Measurements from ENCODE around the gene PIP5K1B. TPM values are rescaled to one million over a fixed set of nuclear protein-coding genes. Genes with fewer than 3 reads are reported as not detected.

The PIP5K1B gene, protein sequence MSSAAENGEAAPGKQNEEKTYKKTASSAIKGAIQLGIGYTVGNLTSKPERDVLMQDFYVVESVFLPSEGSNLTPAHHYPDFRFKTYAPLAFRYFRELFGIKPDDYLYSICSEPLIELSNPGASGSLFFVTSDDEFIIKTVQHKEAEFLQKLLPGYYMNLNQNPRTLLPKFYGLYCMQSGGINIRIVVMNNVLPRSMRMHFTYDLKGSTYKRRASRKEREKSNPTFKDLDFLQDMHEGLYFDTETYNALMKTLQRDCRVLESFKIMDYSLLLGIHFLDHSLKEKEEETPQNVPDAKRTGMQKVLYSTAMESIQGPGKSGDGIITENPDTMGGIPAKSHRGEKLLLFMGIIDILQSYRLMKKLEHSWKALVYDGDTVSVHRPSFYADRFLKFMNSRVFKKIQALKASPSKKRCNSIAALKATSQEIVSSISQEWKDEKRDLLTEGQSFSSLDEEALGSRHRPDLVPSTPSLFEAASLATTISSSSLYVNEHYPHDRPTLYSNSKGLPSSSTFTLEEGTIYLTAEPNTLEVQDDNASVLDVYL
- not detected in 2 replicates for total RNA-seq (2021)
- Bru-seq, nascent RNA, result percentile 15 among the genes with signal in this experiment
- percentile 9 among the genes with signal in this experiment for BruChase-seq, experiment 1, labeled RNA remaining after a 2-hour chase
- percentile 4 among the genes with signal in this experiment for BruChase-seq, experiment 2, labeled RNA remaining after a 6-hour chase
- long read RNA-seq, result 0 reads

DNA sequence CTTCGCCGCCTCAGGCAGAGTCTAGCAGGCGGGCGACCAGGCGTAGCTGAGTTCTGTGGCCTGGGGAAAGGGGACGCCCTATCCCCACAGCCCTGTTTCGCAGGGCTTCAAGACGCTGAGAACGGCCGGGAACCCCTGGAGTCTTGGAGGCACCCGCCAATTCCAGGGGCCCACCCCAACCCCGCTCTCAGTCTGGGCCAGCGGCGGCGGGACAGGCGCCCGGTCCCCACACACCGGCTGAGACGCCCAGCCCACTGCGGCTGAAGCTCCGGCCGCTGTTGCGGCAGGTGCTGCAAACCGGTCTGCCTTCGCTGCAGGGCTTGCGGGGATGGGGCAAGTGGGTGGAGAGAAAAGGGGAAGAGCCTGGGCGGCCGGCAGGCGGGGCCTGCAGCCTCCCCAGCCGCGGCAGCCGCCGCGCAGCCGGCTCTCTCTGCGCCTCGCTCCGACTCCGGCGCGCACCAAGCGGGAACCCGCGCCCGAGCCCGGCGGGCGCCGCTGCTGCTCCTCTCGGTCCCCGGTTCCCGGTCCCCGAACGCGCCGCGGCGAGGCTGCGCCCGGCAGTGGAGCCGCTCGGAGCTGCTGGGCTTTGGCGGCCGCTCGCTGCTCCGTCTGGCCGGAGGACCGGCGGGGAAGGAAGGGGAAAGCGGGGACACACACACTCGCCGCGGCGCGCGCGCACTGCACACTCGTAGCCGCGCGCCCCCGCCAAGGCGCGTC, at the start of gene PIP5K1B:
Gene PIP5K1B (plus strand): TSS at position 427 of the 717 bp plus-strand sequence. CDS start 117,375 bp downstream, outside the sequence.
- CTCF ChIA-PET, result no interaction called here
- intact Hi-C loops (cut with micrococcal nuclease; ENCODE audit: unreplicated experiment), result no loop called here
- POLR2A ChIA-PET (ENCODE audit: low non-redundant PET), result no interaction called here

DNA sequence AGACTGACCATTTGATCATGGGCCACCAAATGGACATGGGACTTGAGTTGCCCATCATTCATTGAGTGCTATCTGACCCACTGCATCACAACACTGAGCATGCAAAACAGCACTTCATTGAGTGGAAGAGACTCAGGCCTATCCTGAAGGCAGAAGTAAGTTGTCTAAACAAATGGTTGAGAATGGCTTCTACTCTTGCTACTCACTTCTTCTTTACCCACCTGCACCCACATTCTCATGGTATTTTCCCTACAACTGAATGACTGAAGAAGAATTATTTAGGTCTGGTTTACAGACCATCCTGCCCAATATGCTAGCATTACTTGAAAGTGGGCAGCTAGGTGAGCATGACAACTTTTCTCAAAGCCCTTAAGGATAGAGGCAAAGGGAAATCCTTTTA, 41.0 kb upstream of the PIP5K1B start:
- Histone ChIP-seq H3K4me1 (ENCODE audit: insufficient read depth, low read length, poor library complexity, severe bottlenecking) (no peaks in the 10 kb centered on the region), H3K27ac (ENCODE audit: low read depth, low read length, poor library complexity, severe bottlenecking) (no peak overlapping the region), H3K9me3 (ENCODE audit: low read depth, low read length, poor library complexity, severe bottlenecking) (no peaks in the 10 kb centered on the region), H3K36me3 (ENCODE audit: insufficient read depth, low read length, poor library complexity, severe bottlenecking) (no peaks in the 10 kb centered on the region), H3K4me3 (ENCODE audit: low read depth, low read length, poor library complexity, severe bottlenecking) (no peak overlapping the region), H3K27me3 (replicated peaks; ENCODE audit: insufficient read depth, low read depth, low read length, poor library complexity) (no peaks in the 10 kb centered on the region)
- ChIA-PET CTCF (no interaction called here), POLR2A (ENCODE audit: low non-redundant PET) (no interaction called here)
- DNase-seq (ENCODE audit: low spot score), result no peak
- TF ChIP-seq, protein P1, sequence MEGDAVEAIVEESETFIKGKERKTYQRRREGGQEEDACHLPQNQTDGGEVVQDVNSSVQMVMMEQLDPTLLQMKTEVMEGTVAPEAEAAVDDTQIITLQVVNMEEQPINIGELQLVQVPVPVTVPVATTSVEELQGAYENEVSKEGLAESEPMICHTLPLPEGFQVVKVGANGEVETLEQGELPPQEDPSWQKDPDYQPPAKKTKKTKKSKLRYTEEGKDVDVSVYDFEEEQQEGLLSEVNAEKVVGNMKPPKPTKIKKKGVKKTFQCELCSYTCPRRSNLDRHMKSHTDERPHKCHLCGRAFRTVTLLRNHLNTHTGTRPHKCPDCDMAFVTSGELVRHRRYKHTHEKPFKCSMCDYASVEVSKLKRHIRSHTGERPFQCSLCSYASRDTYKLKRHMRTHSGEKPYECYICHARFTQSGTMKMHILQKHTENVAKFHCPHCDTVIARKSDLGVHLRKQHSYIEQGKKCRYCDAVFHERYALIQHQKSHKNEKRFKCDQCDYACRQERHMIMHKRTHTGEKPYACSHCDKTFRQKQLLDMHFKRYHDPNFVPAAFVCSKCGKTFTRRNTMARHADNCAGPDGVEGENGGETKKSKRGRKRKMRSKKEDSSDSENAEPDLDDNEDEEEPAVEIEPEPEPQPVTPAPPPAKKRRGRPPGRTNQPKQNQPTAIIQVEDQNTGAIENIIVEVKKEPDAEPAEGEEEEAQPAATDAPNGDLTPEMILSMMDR (conservative IDR thresholded peaks at IDR 0.05; ENCODE audit: low read depth, low read length), result no peak
- TF ChIP-seq EZH2 (IDR thresholded peaks at IDR 0.05; ENCODE audit: borderline replicate concordance, low read depth, low read length, poor library complexity, severe bottlenecking), result no peak
- no TSS peak for BruUV-seq (replicated peaks)
- intact Hi-C loops (cut with micrococcal nuclease; ENCODE audit: unreplicated experiment), result no loop called here

More for the DNA sequence above, at the start of gene PIP5K1B:
- Histone ChIP-seq H3K27me3 (replicated peaks; ENCODE audit: insufficient read depth, low read depth, low read length, poor library complexity) (peaks cover 82% of the 10 kb centered on the region), H3K4me3 (ENCODE audit: low read depth, low read length, poor library complexity, severe bottlenecking) (peak within 1 kb of the TSS; percentile 34), H3K4me1 (ENCODE audit: insufficient read depth, low read length, poor library complexity, severe bottlenecking) (no peaks in the 10 kb centered on the region), H3K9me3 (ENCODE audit: low read depth, low read length, poor library complexity, severe bottlenecking) (no peaks in the 10 kb centered on the region), H3K27ac (ENCODE audit: low read depth, low read length, poor library complexity, severe bottlenecking) (no peak within 1 kb of the TSS), H3K36me3 (ENCODE audit: insufficient read depth, low read length, poor library complexity, severe bottlenecking) (no peaks in the 10 kb centered on the region)
- TF ChIP-seq, protein P1 (conservative IDR thresholded peaks at IDR 0.05; ENCODE audit: low read depth, low read length), result no peak
- peak; percentile 85 for TF ChIP-seq EZH2 (IDR thresholded peaks at IDR 0.05; ENCODE audit: borderline replicate concordance, low read depth, low read length, poor library complexity, severe bottlenecking)
- BruUV-seq (replicated peaks), result no TSS peak
- DNase-seq (ENCODE audit: low spot score), result peak; percentile 60

DNA sequence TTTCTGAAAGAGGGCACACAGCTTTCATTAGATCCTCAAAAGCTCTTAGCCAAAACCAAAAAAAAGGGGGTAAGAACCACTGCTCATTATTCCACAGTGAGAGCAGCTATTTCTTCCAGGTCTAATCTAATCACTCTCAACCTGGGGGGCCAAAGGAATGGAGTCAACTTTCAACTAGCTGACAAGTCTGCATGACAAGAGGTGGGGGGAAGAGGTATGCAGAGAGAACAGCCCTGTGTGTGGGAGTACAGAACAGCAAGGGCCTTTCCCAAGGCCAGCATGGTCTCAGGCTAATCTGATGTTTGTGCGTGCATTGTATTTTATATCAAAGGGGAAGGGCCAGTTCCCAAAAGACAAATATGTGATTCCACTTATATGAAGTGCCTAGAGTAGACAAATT, 36.9 kb upstream of the PIP5K1B start:
- Histone ChIP-seq H3K27ac (ENCODE audit: low read depth, low read length, poor library complexity, severe bottlenecking) (no peak overlapping the region), H3K36me3 (ENCODE audit: insufficient read depth, low read length, poor library complexity, severe bottlenecking) (no peaks in the 10 kb centered on the region), H3K9me3 (ENCODE audit: low read depth, low read length, poor library complexity, severe bottlenecking) (no peaks in the 10 kb centered on the region), H3K4me3 (ENCODE audit: low read depth, low read length, poor library complexity, severe bottlenecking) (no peak overlapping the region), H3K4me1 (ENCODE audit: insufficient read depth, low read length, poor library complexity, severe bottlenecking) (no peaks in the 10 kb centered on the region), H3K27me3 (replicated peaks; ENCODE audit: insufficient read depth, low read depth, low read length, poor library complexity) (peaks cover 25% of the 10 kb centered on the region)
- TF ChIP-seq, protein P1 (conservative IDR thresholded peaks at IDR 0.05; ENCODE audit: low read depth, low read length), result no peak
- no peak for TF ChIP-seq EZH2 (IDR thresholded peaks at IDR 0.05; ENCODE audit: borderline replicate concordance, low read depth, low read length, poor library complexity, severe bottlenecking)
- intact Hi-C loops (cut with micrococcal nuclease; ENCODE audit: unreplicated experiment), result no loop called here
- CTCF ChIA-PET, result no interaction called here
- DNase-seq (ENCODE audit: low spot score), result no peak
- POLR2A ChIA-PET (ENCODE audit: low non-redundant PET), result no interaction called here
- no TSS peak for BruUV-seq (replicated peaks)
